ENCODE measurements around the gene LAS1L.

GRCh38 chrX:65574356-65574755 is 39.8 kb upstream of the LAS1L start:
- TF ChIP-seq CTCF (IDR thresholded peaks at IDR 0.05) = no peak
- TF ChIP-seq POLR2A (IDR thresholded peaks at IDR 0.05) = no peak
